GM12873 (cell line): ENCODE measurements around the gene ZKSCAN4.

Source experiments
- TF ChIP-seq, protein P1 (sequence below): IDR thresholded peaks from 2 replicates; pipeline ENCODE4 v1.5.1; 2012; ENCODE audit warnings: low read depth, mild to moderate bottlenecking, moderate library complexity, low read length, control low read depth; ENCODE audit not compliant: insufficient read depth; ENCODE audit errors: missing control alignments

The ZKSCAN4 gene

DNA sequence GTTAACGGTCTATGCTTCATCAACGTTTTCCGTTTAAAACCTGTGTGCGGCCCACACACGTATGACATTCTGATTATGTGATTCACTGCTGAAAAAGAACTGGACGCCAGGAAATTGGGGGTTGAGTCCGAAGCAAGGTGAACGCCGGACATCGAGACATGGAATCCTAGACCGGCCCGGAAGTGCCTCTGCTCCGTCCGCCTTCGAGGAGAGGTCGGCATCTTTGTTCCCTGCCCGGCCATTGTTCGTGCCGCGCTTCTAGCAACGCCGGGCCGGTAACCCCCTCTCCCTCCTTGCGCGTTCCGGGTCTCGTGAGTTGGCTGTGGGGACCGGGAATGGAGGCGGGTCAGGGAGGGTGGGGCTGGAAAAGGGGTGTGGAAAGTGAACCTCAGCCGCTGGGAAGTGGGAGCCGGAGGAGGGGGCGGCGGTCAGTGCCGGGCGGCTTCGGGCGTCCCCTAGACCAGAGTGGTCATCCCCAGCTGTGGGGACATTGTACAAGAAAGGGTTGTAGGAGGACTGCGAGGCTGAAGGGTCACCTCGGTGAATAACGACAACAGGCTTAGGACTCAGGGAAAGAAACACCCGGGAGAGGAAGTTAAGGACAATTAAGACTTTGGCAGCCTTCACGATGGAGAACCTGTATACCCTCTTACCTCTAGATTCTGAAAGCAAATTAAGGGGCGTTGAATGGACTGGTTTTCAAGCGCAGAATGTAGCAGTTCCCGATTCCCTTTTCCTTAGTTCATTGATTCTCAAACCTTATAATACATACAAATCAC lies 26.8 kb downstream of the ZKSCAN4 start, which contains the start of gene ZSCAN9:
Gene ZSCAN9, plus strand, starts transcription at position 220 of the 779 bp plus-strand sequence. CDS start 1,810 bp downstream, outside the sequence.
- TF ChIP-seq, protein P1, sequence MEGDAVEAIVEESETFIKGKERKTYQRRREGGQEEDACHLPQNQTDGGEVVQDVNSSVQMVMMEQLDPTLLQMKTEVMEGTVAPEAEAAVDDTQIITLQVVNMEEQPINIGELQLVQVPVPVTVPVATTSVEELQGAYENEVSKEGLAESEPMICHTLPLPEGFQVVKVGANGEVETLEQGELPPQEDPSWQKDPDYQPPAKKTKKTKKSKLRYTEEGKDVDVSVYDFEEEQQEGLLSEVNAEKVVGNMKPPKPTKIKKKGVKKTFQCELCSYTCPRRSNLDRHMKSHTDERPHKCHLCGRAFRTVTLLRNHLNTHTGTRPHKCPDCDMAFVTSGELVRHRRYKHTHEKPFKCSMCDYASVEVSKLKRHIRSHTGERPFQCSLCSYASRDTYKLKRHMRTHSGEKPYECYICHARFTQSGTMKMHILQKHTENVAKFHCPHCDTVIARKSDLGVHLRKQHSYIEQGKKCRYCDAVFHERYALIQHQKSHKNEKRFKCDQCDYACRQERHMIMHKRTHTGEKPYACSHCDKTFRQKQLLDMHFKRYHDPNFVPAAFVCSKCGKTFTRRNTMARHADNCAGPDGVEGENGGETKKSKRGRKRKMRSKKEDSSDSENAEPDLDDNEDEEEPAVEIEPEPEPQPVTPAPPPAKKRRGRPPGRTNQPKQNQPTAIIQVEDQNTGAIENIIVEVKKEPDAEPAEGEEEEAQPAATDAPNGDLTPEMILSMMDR: no peak

DNA sequence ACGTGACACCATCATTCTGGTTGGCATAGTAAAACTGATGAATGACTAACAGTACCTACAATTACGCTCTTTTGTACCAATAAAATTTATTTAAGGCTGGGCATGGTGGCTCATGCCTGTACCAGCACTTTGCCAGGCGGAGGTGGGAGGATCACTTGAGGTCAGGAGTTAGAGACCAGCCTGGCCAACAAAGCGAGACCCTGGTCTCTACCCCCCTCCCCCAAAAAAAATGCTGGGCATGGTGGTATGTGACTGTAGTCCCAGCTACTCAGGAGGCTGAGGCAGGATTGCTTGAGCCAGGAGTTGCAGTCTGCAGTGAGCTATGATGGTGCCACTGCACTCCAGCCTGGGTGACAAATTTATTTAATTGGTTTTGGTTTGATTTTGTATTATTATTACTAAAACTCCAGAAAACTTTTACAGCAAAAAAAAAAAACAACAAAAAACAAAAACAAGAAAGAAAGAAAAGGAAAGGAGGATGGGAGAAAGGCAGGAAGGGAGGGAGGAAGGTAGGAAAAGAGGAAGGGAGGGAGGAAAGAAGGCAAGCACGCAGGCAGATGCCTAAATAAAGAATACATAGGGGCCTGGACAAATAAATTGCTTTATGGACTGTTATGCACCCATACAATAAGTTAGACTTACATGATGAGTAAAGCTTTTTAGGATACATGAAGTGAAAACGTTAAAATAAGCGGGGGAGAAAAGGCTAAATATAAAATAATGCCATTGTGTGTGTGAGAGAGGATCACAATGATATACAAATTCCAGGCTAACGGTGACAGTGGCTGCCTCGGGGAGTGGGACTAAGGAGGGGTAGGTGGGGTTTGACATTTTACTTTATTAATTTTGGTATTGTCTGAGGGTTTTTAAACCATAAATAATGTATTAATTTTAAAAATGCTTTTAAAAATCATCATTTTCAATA lies 27.7 kb downstream of the ZKSCAN4 start:
- TF ChIP-seq, protein P1: no peak

DNA sequence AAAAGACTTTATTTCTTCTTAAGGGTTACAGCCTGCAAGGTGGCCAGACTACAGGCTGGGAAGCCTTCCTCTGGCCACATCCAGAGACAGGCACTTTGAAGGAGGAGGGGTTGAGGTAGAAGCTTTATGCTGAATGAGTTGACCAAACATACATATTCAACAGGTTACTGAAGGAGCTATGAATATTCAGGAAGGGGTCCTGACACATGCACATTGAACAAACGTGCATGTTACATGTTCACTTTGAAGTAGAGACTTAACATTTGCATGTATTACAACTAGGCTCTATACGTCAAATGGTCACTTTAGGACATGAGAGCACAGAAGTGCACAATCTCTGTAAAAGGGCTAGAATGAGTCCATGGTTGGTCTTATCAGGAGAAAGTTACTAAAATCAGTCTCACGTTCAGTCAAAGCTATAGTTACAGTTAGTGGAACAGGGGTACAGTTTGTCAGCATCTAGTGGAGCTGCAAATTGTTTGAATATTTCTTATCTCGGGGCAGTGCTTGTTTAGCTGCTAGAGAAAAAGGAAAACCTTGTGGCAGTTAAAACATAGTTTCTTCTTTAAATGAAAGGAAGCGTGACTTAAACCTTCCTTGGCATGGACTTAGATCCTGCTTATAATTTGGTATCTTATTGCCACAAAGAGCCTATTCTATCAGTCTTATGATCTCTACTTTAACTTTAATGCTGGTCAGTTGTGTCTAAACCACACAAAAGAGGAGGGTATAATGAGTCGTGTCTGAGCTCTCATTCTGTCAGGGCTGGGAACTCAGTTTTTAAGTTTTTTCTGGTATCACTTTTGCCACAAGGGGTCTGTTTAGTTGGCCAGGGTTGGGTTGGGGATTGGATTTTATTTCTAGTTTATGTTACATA lies 31.6 kb downstream of the ZKSCAN4 start:
- TF ChIP-seq, protein P1: no peak

DNA sequence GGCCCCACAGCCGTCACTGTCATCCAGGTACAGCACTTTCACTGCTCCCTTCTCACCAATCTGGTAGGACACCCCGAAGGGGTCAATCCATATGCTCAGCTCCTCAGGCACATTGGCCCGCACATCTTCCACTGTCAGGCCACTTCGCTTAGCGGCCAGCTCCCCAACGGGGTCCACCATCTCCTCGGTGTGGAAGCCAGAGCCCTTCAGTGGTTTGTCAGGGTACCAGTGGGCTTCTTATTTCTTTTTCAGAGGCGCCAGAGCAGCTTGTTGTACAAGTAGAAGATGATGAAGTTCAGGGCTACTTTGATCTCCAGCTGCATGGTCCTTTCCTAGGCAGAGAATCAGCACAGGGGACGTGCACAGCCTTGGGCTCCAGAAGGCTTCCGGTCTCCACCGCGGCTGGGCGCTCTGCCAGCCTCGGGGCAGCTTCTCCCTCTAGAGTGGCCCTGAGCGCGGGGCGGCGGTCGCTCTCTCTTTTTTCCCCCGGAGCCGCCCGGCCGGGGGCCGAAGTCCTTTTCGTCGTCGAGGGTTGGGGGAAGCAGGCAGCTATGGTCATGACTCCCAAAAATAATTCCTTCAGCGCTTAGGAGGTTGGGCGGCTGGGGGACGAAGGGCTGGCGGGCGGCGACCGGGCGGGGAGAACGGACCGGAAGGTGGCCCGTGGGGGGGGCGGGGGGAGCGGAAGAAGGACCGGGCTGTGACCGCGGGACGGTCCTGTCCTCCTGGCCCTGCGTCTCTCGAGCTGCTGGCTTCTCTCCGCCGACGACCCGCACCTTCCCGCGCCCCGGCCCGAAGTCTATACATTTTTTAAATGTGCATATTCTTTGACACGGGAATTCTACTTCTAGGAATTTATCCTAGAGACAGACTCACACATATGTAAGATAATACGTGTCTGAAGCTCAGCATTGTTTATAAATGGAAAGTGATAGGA lies 33.5 kb downstream of the ZKSCAN4 start:
- TF ChIP-seq, protein P1: no peak

DNA sequence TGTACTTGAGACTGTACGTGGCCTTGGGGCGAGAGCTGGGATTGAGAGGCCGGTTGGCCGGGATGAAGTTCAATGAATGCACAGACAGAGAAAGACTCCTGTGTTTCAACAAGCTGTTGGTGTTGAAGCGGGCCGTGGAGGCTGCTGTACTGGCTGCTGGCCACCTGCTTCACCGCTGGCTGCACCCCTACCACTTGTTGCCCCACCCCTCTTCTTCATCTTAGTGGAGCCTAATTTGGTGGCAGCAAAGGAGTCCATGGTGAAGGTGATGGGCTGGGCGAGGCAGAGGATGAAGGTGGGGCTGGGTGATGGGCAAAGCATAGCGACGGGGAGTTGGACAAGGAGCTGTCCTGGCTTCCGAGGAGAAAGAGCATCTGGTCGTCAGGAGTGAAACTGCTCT lies 34.2 kb downstream of the ZKSCAN4 start:
- TF ChIP-seq, protein P1: no peak

DNA sequence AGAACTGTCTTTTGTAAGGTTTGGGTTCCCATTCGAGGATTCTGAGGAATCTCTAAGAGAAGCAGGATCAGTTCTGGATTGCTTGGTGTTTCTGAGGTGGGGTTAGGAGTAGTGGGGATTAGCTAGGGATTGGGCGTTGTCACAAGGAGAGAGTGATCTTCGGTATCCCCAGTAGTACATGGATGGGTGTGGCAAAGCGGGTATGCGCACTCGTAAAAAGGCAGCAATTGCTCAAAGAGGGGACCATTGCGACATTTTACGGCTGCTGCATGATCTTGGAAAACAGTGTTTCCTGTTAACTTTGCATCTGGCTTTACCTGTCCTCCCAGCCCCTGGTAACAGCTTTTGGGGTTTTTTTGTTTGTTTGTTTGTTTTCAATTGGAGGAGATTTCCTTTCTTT lies 36.6 kb downstream of the ZKSCAN4 start:
- TF ChIP-seq, protein P1: no peak
